GM19351 (cell line): ENCODE data around the gene XYLT1.

ENCODE experiments used
- ATAC-seq: cut with Tn5 transposase; IDR thresholded peaks from one replicate; pipeline ENCODE4 v1.9.1; 2021; ENCODE audit warnings: mild to moderate bottlenecking, moderate library complexity; ENCODE audit not compliant: unreplicated experiment

The XYLT1 gene

GRCh38 chr16:17461951-17462729 lies 8.6 kb downstream of the XYLT1 start:
- peak; percentile 45 for ATAC-seq

- ATAC-seq: no peak
These were observed 9.9 kb downstream of the XYLT1 start for GRCh38 chr16:17460890-17461289.

GRCh38 chr16:17459903-17460521 lies 10.7 kb downstream of the XYLT1 start:
- peak; percentile 53 for ATAC-seq

- ATAC-seq: no peak
These were observed 12.8 kb downstream of the XYLT1 start for GRCh38 chr16:17457997-17458396.

- ATAC-seq: no peak
These were observed 13.2 kb downstream of the XYLT1 start for GRCh38 chr16:17457513-17457912.

- ATAC-seq: no peak
These were observed 16.5 kb downstream of the XYLT1 start for GRCh38 chr16:17454162-17454730.

- ATAC-seq: no peak
These were observed 17.3 kb downstream of the XYLT1 start for GRCh38 chr16:17453364-17454038.

GRCh38 chr16:17452922-17453321 lies 17.8 kb downstream of the XYLT1 start:
- ATAC-seq: no peak

GRCh38 chr16:17451843-17452242 lies 18.9 kb downstream of the XYLT1 start:
- peak; percentile 56 for ATAC-seq

GRCh38 chr16:17450291-17450690 lies 20.5 kb downstream of the XYLT1 start:
- no peak for ATAC-seq

GRCh38 chr16:17448640-17449638 lies 21.8 kb downstream of the XYLT1 start:
- no peak for ATAC-seq

GRCh38 chr16:17447101-17447569 lies 23.6 kb downstream of the XYLT1 start:
- no peak for ATAC-seq

- ATAC-seq: no peak
These were observed 24.1 kb downstream of the XYLT1 start for GRCh38 chr16:17446661-17447060.

GRCh38 chr16:17445421-17445820 lies 25.3 kb downstream of the XYLT1 start:
- ATAC-seq: no peak

- ATAC-seq: no peak
These were observed 26.1 kb downstream of the XYLT1 start for GRCh38 chr16:17444658-17445057.

- ATAC-seq: no peak
These were observed 30.6 kb downstream of the XYLT1 start for GRCh38 chr16:17440131-17440530.

GRCh38 chr16:17439580-17439979 lies 31.2 kb downstream of the XYLT1 start:
- no peak for ATAC-seq

GRCh38 chr16:17437981-17438380 lies 32.8 kb downstream of the XYLT1 start:
- ATAC-seq: no peak

GRCh38 chr16:17437127-17437720 lies 33.5 kb downstream of the XYLT1 start:
- no peak for ATAC-seq

- ATAC-seq: no peak
These were observed 35.4 kb downstream of the XYLT1 start for GRCh38 chr16:17435318-17435717.
